HEK293 (cell line): ENCODE measurements around the gene SKIC8.

Experiments used
- CTCF ChIA-PET: fragments of 350-600 bp; formaldehyde crosslinking; extraction: SDS; loops from one replicate; lab custom pipeline; 2021; ENCODE audit warnings: antibody characterized with exemption; lab: Yijun Ruan, JAX
- POLR2A ChIA-PET: fragments of 300-600 bp; formaldehyde crosslinking; extraction: SDS; loops from one replicate; lab custom pipeline; 2020; ENCODE audit warnings: antibody characterized with exemption, inconsistent platforms; lab: Yijun Ruan, JAX
- H3K27ac ChIP-seq: fragments of 200-500 bp; sonication (Bioruptor generic); 2 replicates; pipeline ENCODE4 v1.5.1; 2014; ENCODE audit warnings: low read depth, low read length, control low read depth, inconsistent platforms; ENCODE audit errors: extremely low read depth
- H3K36me3 ChIP-seq, 2 experiments: fragments of 200-500 bp in 1 of 2; sonication (Bioruptor generic) in 1 of 2; 1 replicate in 1 of 2; 2 replicates in 1 of 2; pipeline ENCODE4 v1.5.1; 2014 to 2017; ENCODE audit warnings: inconsistent platforms in 2 of 2, low read length in 2 of 2; ENCODE audit not compliant: control insufficient read depth in 2 of 2, insufficient read depth in 1 of 2
- H3K4me1 ChIP-seq: fragments of 200-500 bp; sonication (Bioruptor generic); 2 replicates; pipeline ENCODE4 v1.5.1; 2014; ENCODE audit warnings: mild to moderate bottlenecking, low read length, inconsistent platforms; ENCODE audit not compliant: control insufficient read depth, insufficient read depth
- H3K4me3 ChIP-seq: 2 replicates; pipeline ENCODE4 v1.5.1; 2011; ENCODE audit warnings: low read depth, mild to moderate bottlenecking, control low read depth, low read length, moderate library complexity
- H3K9me3 ChIP-seq: fragments of 200-500 bp; sonication (Bioruptor generic); 2 replicates; pipeline ENCODE4 v1.5.1; 2014; ENCODE audit warnings: low read depth, low read length, inconsistent platforms; ENCODE audit not compliant: control insufficient read depth, insufficient read depth
- BCL11A ChIP-seq: fragments of 450-650 bp; formaldehyde crosslinking; IDR thresholded peaks from 2 replicates; pipeline ENCODE4 v1.5.1; 2016; ENCODE audit warnings: low read depth, missing biosample characterization, missing genetic modification characterization
- HIC1 ChIP-seq: fragments of 450-650 bp; formaldehyde crosslinking; IDR thresholded peaks from 2 replicates; pipeline ENCODE4 v1.5.1; 2016; ENCODE audit warnings: missing biosample characterization, missing genetic modification characterization
- PRDM2 ChIP-seq: fragments of 450-650 bp; formaldehyde crosslinking; IDR thresholded peaks from 2 replicates; pipeline ENCODE4 v1.5.1; 2016; ENCODE audit warnings: missing biosample characterization, missing genetic modification characterization, borderline replicate concordance
- RBAK ChIP-seq: fragments of 450-650 bp; formaldehyde crosslinking; IDR thresholded peaks from 2 replicates; pipeline ENCODE4 v1.5.1; 2016; ENCODE audit warnings: missing biosample characterization, missing genetic modification characterization
- SETDB1 ChIP-seq: IDR thresholded peaks from one replicate; pipeline ENCODE4 v1.6.1; 2017; ENCODE audit warnings: mild to moderate bottlenecking, low read length, moderate library complexity, mixed read lengths; ENCODE audit not compliant: insufficient read length
- SP2 ChIP-seq: fragments of 450-650 bp; formaldehyde crosslinking; IDR thresholded peaks from 2 replicates; pipeline ENCODE4 v1.5.1; 2016; ENCODE audit warnings: missing biosample characterization, missing genetic modification characterization
- ZBTB7A ChIP-seq: fragments of 450-650 bp; formaldehyde crosslinking; IDR thresholded peaks from 2 replicates; pipeline ENCODE4 v1.5.1; 2016; ENCODE audit warnings: low read depth, missing biosample characterization, missing genetic modification characterization
- ZFHX2 ChIP-seq: fragments of 450-650 bp; formaldehyde crosslinking; conservative IDR thresholded peaks from 2 replicates; pipeline ENCODE4 v1.5.1; 2016; ENCODE audit warnings: missing biosample characterization, missing genetic modification characterization
- ZIC2 ChIP-seq: fragments of 450-650 bp; formaldehyde crosslinking; IDR thresholded peaks from 2 replicates; pipeline ENCODE4 v1.5.1; 2016; ENCODE audit warnings: missing biosample characterization, missing genetic modification characterization
- ZNF10 ChIP-seq: fragments of 450-650 bp; formaldehyde crosslinking; IDR thresholded peaks from 2 replicates; pipeline ENCODE4 v1.5.1; 2017; ENCODE audit warnings: missing biosample characterization, missing genetic modification characterization
- ZNF174 ChIP-seq: fragments of 450-650 bp; formaldehyde crosslinking; IDR thresholded peaks from 2 replicates; pipeline ENCODE4 v1.5.0; 2017; ENCODE audit warnings: missing biosample characterization, mild to moderate bottlenecking, missing genetic modification characterization
- ZNF221 ChIP-seq: fragments of 450-650 bp; formaldehyde crosslinking; IDR thresholded peaks from 2 replicates; pipeline ENCODE4 v1.5.1; 2017; ENCODE audit warnings: missing biosample characterization, missing genetic modification characterization, borderline replicate concordance
- ZNF366 ChIP-seq: fragments of 450-650 bp; formaldehyde crosslinking; conservative IDR thresholded peaks from 2 replicates; pipeline ENCODE4 v1.5.1; 2016; ENCODE audit warnings: missing biosample characterization, missing genetic modification characterization
- ZNF404 ChIP-seq: fragments of 450-650 bp; formaldehyde crosslinking; IDR thresholded peaks from 2 replicates; pipeline ENCODE4 v1.5.1; 2017; ENCODE audit warnings: missing biosample characterization, missing genetic modification characterization
- ZNF488 ChIP-seq: fragments of 450-650 bp; formaldehyde crosslinking; IDR thresholded peaks from 2 replicates; pipeline ENCODE4 v1.5.1; 2016; ENCODE audit warnings: missing biosample characterization, missing genetic modification characterization
- ZNF549 ChIP-seq: fragments of 450-650 bp; IDR thresholded peaks from 2 replicates; pipeline ENCODE4 v1.5.1; 2018; ENCODE audit warnings: missing biosample characterization, missing genetic modification characterization, mild to moderate bottlenecking, inconsistent platforms, moderate library complexity
- ZNF585B ChIP-seq: fragments of 450-650 bp; formaldehyde crosslinking; IDR thresholded peaks from 2 replicates; pipeline ENCODE4 v1.5.1; 2016; ENCODE audit warnings: missing biosample characterization, missing genetic modification characterization
- ZNF658 ChIP-seq: fragments of 450-650 bp; formaldehyde crosslinking; IDR thresholded peaks from 2 replicates; pipeline ENCODE4; 2016; ENCODE audit warnings: missing biosample characterization, missing genetic modification characterization
- ZNF704 ChIP-seq: fragments of 450-650 bp; formaldehyde crosslinking; IDR thresholded peaks from 2 replicates; pipeline ENCODE4 v1.5.1; 2016; ENCODE audit warnings: missing biosample characterization, missing genetic modification characterization
- ZNF777 ChIP-seq: fragments of 450-650 bp; formaldehyde crosslinking; IDR thresholded peaks from 2 replicates; pipeline ENCODE4 v1.5.1; 2017; ENCODE audit warnings: missing biosample characterization, missing genetic modification characterization, borderline replicate concordance
- ZNF792 ChIP-seq: fragments of 450-650 bp; formaldehyde crosslinking; IDR thresholded peaks from 2 replicates; pipeline ENCODE4 v1.5.1; 2016; ENCODE audit warnings: missing biosample characterization, missing genetic modification characterization
- ZSCAN23 ChIP-seq: fragments of 450-650 bp; formaldehyde crosslinking; IDR thresholded peaks from 2 replicates; pipeline ENCODE4 v1.5.1; 2016; ENCODE audit warnings: missing biosample characterization, missing genetic modification characterization

The SKIC8 gene

GRCh38 chr15:78327466-78327865, 28.1 kb upstream of the SKIC8 start (continued):
- no peak for TF ChIP-seq ZNF174 (tag by site-specific recombination)
- no peak for TF ChIP-seq ZNF549
- no peak for TF ChIP-seq ZNF704 (tag by site-specific recombination)
- no peak for TF ChIP-seq ZSCAN23 (tag by site-specific recombination)
- no peak for TF ChIP-seq ZNF366 (tag by site-specific recombination)
- TF ChIP-seq ZNF658, result no peak
- no peak for TF ChIP-seq HIC1 (tag by site-specific recombination)
- no peak for TF ChIP-seq ZNF585B (tag by site-specific recombination)
- no peak for TF ChIP-seq ZNF792 (tag by site-specific recombination)
- no peak for TF ChIP-seq SP2
- TF ChIP-seq ZBTB7A, result no peak
- no peak for TF ChIP-seq RBAK
- TF ChIP-seq ZNF10 (tag by site-specific recombination), result no peak
- no peak for TF ChIP-seq ZNF777 (tag by site-specific recombination)

GRCh38 chr15:78325092-78325843, 25.9 kb upstream of the SKIC8 start:
- no peaks in the 10 kb centered on the region; the same call in 1 of the 2 replicates for H3K4me1 ChIP-seq
- POLR2A ChIA-PET, result no interaction called here
- no peak overlapping the region for H3K4me3 ChIP-seq
- no peak overlapping the region for H3K27ac ChIP-seq
- no peaks in the 10 kb centered on the region for H3K9me3 ChIP-seq
- H3K36me3 ChIP-seq, result no peaks in the 10 kb centered on the region
- TF ChIP-seq ZNF404 (tag by site-specific recombination) (no peak), ZNF488 (tag by site-specific recombination) (no peak), BCL11A (tag by site-specific recombination) (no peak), ZFHX2 (peak; percentile 53; the same call in 1 of the 2 replicates), PRDM2 (tag by site-specific recombination) (no peak), SETDB1 (no peak), ZIC2 (tag by site-specific recombination) (peak; percentile 41; the same call in 1 of the 2 replicates), ZNF221 (tag by site-specific recombination) (no peak)
- CTCF ChIA-PET, result interaction anchor here (1.1 to 2.7 kb wide), 2 partner anchors 17 to 98 kb away, joined by 3 to 8 read pairs; no protein-coding TSS in a partner anchor
